ENCODE results near the gene ELFN2. TPM values are rescaled to one million over a fixed set of nuclear protein-coding genes. Genes with fewer than 3 reads are reported as not detected.

Gene ELFN2
- total RNA-seq, 6 experiments from 2014 or later, result 1.2 to 5.8 (median 1.4) TPM

GRCh38 chr22:37343863-37344734, 83.2 kb downstream of the ELFN2 start:
- Mint-ChIP-seq H3K4me3 (no peak overlapping the region), H3K27ac (no peak overlapping the region; the same call in 1 of the 2 replicates), H3K4me1 (ENCODE audit: low read depth) (peaks cover 22% of the 10 kb centered on the region), H3K27me3 (ENCODE audit: insufficient read depth) (peaks cover 10% of the 10 kb centered on the region), H3K36me3 (ENCODE audit: low read depth) (no peaks in the 10 kb centered on the region), H3K9me3 (no peaks in the 10 kb centered on the region)
- DNase-seq, result no peak
- TF ChIP-seq CTCF (IDR thresholded peaks at IDR 0.05), result no peak

DNA sequence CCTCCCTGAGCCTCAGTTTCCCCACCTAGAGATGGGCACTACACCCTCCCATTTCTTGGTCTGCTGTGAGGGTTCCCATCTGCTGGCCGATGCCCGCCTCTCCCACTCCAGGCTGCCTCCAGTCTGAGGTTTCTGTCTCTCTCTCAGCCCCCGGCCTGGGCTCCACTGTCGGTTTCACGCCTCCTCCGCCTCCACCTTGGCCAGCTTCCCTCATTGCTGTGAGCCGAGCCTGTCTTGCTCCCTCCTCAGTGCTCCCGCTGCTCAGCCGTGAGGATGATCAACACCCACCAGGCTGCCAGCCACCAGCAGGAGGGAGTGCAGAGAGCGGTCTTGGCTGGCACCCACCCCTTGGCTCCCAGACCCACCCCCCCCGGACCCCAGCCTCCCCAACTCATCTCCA, 83.9 kb downstream of the ELFN2 start:
- Mint-ChIP-seq H3K4me1 (ENCODE audit: low read depth) (peaks cover 24% of the 10 kb centered on the region), H3K27me3 (ENCODE audit: insufficient read depth) (peaks cover 10% of the 10 kb centered on the region), H3K4me3 (no peak overlapping the region)

DNA sequence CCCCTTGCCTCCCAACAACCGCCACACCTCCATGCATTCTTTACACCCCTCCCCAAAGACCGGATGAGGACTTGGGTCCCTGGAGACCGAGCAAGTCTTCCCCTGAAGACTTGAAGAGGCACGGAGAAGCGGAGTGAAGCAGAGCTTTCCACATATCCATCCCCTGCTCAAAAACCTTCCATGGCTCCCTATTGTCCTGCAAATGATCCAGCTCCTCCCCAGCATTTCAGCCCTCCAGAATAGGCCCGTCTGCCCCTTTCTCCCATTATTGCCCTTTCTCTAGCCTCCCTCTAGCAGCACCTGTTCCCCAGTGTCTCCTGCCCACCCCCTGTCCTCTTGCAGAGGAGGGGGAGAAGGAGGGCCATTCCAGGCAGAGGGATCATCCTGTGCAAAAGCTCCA, 85.2 kb downstream of the ELFN2 start:
- Mint-ChIP-seq H3K27me3 (ENCODE audit: insufficient read depth) (peaks cover 7% of the 10 kb centered on the region), H3K9me3 (no peaks in the 10 kb centered on the region)

More for the DNA sequence above, 83.9 kb downstream of the ELFN2 start:
- TF ChIP-seq CTCF (IDR thresholded peaks at IDR 0.05), result no peak
- no peak overlapping the region for H3K27ac Mint-ChIP-seq
- DNase-seq, result no peak
- no peaks in the 10 kb centered on the region for H3K9me3 Mint-ChIP-seq
- no peaks in the 10 kb centered on the region for H3K36me3 Mint-ChIP-seq (ENCODE audit: low read depth)

GRCh38 chr22:37340331-37341262, 86.7 kb downstream of the ELFN2 start:
- H3K27me3 Mint-ChIP-seq (ENCODE audit: insufficient read depth), result peaks cover 7% of the 10 kb centered on the region
- TF ChIP-seq CTCF (IDR thresholded peaks at IDR 0.05), result no peak
- peaks cover 36% of the 10 kb centered on the region for H3K4me1 Mint-ChIP-seq (ENCODE audit: low read depth)
- no peak overlapping the region for H3K4me3 Mint-ChIP-seq
- H3K27ac Mint-ChIP-seq, result no peak overlapping the region
- no peaks in the 10 kb centered on the region for H3K9me3 Mint-ChIP-seq
- H3K36me3 Mint-ChIP-seq (ENCODE audit: low read depth), result no peaks in the 10 kb centered on the region
- no peak for DNase-seq

More for the DNA sequence above, 85.2 kb downstream of the ELFN2 start:
- Mint-ChIP-seq H3K4me1 (ENCODE audit: low read depth) (peaks cover 37% of the 10 kb centered on the region), H3K27ac (no peak overlapping the region), H3K36me3 (ENCODE audit: low read depth) (no peaks in the 10 kb centered on the region), H3K4me3 (no peak overlapping the region)
- TF ChIP-seq CTCF (IDR thresholded peaks at IDR 0.05), result no peak
- no peak for DNase-seq

DNA sequence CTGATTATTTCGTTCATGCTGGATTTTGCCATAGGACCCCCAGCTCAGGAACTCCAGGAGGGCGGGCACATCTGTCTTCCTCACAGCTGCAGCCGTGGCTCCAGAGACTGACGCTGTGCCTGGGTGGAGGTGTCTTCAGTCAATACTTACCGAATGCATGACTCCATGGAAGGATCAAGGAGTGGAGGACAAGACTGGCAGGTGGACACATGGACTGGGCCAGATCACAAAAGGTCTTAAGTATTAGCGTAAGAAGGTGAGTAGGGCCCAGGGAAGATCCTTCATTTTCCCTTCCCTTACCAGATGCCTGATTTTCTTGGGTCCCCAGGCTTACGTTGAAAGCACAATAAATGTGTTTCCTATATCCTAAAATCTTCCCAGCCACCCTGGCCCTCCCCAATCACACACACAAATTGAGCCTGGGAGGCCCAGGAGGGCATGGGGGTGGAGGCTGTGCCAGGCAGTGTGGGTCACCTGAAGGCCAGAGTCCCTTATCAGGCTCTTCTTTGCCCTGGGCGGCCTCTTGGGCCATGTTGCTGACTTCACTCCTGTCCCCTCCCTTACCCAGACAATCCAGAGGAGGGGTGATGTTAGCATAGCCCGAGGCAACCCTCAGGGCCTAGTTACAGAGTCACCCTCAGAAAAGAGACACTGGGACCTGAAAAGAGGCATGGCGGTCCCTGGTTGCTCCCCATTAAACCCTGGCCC, 88.6 kb downstream of the ELFN2 start:
- Mint-ChIP-seq H3K4me1 (ENCODE audit: low read depth) (peaks cover 38% of the 10 kb centered on the region), H3K27ac (no peak overlapping the region), H3K27me3 (ENCODE audit: insufficient read depth) (peaks cover 10% of the 10 kb centered on the region), H3K9me3 (no peaks in the 10 kb centered on the region), H3K36me3 (ENCODE audit: low read depth) (no peaks in the 10 kb centered on the region), H3K4me3 (no peak overlapping the region; the same call in 1 of the 2 replicates)
- TF ChIP-seq CTCF (IDR thresholded peaks at IDR 0.05), result no peak
- no peak for DNase-seq
